ENCODE data around the gene TBCA. TPM values are rescaled to one million over a fixed set of nuclear protein-coding genes. Genes with fewer than 3 reads are reported as not detected.
"Not testable (repeated sequence)": the region's sequence is repeated elsewhere in the genome, so short reads cannot be mapped to it uniquely, and the experiment has no call there.

Gene TBCA
- total RNA-seq, 4 donors from 2014 or later: 128 to 152 (median 146) TPM

DNA sequence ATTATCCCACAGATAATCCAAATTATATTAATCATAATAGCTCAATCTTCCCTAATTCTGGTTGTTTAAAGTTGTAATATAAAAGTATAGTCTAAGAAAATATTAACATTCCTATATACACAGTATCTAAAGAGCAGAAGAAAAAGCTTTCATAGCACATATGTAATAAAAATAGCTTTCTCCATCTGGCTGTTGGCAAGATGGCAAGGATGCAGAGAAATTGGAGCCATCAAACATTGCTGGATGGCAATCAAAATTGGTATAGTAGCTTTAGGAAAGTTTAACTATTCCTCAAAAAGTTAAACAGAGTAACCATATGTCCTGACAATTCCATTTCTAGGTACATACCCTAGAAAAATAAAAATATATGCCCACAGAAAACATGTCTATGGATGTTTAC is 66.8 kb downstream of the TBCA start:
- TF ChIP-seq, protein P1, sequence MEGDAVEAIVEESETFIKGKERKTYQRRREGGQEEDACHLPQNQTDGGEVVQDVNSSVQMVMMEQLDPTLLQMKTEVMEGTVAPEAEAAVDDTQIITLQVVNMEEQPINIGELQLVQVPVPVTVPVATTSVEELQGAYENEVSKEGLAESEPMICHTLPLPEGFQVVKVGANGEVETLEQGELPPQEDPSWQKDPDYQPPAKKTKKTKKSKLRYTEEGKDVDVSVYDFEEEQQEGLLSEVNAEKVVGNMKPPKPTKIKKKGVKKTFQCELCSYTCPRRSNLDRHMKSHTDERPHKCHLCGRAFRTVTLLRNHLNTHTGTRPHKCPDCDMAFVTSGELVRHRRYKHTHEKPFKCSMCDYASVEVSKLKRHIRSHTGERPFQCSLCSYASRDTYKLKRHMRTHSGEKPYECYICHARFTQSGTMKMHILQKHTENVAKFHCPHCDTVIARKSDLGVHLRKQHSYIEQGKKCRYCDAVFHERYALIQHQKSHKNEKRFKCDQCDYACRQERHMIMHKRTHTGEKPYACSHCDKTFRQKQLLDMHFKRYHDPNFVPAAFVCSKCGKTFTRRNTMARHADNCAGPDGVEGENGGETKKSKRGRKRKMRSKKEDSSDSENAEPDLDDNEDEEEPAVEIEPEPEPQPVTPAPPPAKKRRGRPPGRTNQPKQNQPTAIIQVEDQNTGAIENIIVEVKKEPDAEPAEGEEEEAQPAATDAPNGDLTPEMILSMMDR (IDR thresholded peaks at IDR 0.05): no peak
- TF ChIP-seq POLR2A (IDR thresholded peaks at IDR 0.05; ENCODE audit: low read depth) (no peak), POLR2AphosphoS5 (IDR thresholded peaks at IDR 0.05) (no peak), EP300 (IDR thresholded peaks at IDR 0.05) (no peak)
- Histone ChIP-seq H3K4me3 (no peak overlapping the region), H3K36me3 (peaks cover 13 to 38% (median 31%) of the 10 kb centered on the region in 4 donors), H3K4me1 (no peaks in the 10 kb centered on the region), H3K9me3 (no peaks in the 10 kb centered on the region), H3K27ac (replicated peaks in 1 of 4) (no peak overlapping the region), H3K27me3 (no peaks in the 10 kb centered on the region)
- DNase-seq (ENCODE audit: extremely low spot score): no peak
- intact Hi-C loops (cut with DNase I): no loop called here

DNA sequence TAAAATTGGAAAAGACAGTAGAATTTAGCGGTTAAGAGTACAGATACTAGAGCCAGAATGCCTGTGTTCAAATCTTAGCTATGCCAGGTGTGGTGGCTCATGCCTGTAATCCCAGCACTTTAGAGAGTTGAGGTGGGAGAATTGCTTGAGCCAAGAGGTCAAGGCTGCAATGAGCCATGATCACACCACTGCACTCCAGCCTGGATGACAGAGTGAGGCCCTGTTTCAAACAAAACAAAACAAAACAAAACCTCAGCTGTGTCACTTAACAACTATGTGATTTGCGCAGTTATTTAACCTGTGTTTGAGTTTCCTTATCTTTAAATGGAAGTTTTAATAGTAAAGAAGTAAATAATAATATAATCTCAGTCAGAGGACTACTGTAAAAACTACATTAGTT is 68.3 kb downstream of the TBCA start:
- no peaks in the 10 kb centered on the region for H3K4me1 ChIP-seq
- no peak overlapping the region for H3K4me3 ChIP-seq
- H3K27ac ChIP-seq (replicated peaks in 1 of 4): no peak overlapping the region
- TF ChIP-seq, protein P1 (IDR thresholded peaks at IDR 0.05): no peak
- no peak for TF ChIP-seq POLR2AphosphoS5 (IDR thresholded peaks at IDR 0.05)
- no peak for TF ChIP-seq POLR2A (IDR thresholded peaks at IDR 0.05; ENCODE audit: low read depth)
- no peak for TF ChIP-seq EP300 (IDR thresholded peaks at IDR 0.05)
- no peaks in the 10 kb centered on the region for H3K27me3 ChIP-seq
- no peaks in the 10 kb centered on the region for H3K9me3 ChIP-seq
- H3K36me3 ChIP-seq: peaks cover 13 to 53% (median 44%) of the 10 kb centered on the region in 4 donors
- intact Hi-C loops (cut with DNase I): no loop called here
- DNase-seq (ENCODE audit: extremely low spot score): no peak
- WGBS: 94% methylated on average over 2 of the region's 2 CpGs

DNA sequence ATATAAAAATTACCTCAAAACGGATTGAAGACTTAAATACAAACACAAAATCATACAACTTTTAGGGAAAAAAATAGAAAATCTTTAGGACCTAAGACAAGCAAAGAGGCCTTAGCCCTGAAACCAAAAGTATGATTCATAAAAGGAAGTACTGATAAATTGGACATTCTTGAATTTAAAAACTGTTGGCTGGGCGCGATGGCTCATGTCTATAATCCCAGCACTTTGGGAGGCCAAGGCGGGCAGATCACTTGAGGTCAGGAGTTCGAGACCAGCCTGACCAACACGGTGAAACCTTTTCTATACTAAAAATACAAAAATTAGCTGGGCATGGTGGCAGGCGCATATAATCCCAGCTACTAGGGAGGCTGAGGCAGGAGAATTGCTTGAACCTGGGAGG is 76.6 kb downstream of the TBCA start:
- H3K4me3 ChIP-seq; H3K27ac ChIP-seq (replicated peaks in 1 of 4); H3K9me3 ChIP-seq; DNase-seq (ENCODE audit: extremely low spot score); H3K27me3 ChIP-seq; intact Hi-C loops (cut with DNase I); H3K4me1 ChIP-seq: not testable (repeated sequence)
- 88% methylated on average over 7 of the region's 7 CpGs for WGBS
- peaks cover 0 to 41% (median 19%) of the 10 kb centered on the region in 4 donors for H3K36me3 ChIP-seq

DNA sequence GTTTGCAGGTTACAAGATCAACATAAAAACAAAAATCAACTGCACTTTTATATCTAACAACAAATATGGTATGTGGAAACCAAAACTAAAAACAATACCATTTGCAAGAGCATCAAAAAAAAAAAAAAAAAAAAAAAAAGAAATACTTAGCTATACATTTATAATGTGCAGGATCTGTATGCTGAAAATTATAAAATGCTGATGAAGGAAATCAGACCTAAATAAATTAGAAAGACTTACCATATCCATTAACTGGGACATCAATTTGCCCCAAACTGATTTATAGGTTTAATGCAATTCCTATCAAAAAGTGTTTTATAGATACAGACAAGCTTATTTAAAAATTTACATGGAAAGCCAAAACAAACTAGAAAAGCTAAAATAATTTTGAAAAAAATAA is 77.2 kb downstream of the TBCA start:
- H3K27ac ChIP-seq (replicated peaks in 1 of 4): no peak overlapping the region
- intact Hi-C loops (cut with DNase I): no loop called here
- H3K27me3 ChIP-seq: no peaks in the 10 kb centered on the region
- no peak for DNase-seq (ENCODE audit: extremely low spot score)
- H3K4me3 ChIP-seq: no peak overlapping the region
- peaks cover 0 to 4% (median 0%) of the 10 kb centered on the region in 4 donors for H3K9me3 ChIP-seq
- H3K36me3 ChIP-seq: peaks cover 0 to 35% (median 14%) of the 10 kb centered on the region in 4 donors
- TF ChIP-seq POLR2AphosphoS5 (IDR thresholded peaks at IDR 0.05): no peak
- TF ChIP-seq, protein P1 (IDR thresholded peaks at IDR 0.05): no peak
- no peak for TF ChIP-seq EP300 (IDR thresholded peaks at IDR 0.05)
- TF ChIP-seq POLR2A (IDR thresholded peaks at IDR 0.05; ENCODE audit: low read depth): no peak
- peaks cover 0 to 5% (median 1%) of the 10 kb centered on the region in 4 donors for H3K4me1 ChIP-seq

DNA sequence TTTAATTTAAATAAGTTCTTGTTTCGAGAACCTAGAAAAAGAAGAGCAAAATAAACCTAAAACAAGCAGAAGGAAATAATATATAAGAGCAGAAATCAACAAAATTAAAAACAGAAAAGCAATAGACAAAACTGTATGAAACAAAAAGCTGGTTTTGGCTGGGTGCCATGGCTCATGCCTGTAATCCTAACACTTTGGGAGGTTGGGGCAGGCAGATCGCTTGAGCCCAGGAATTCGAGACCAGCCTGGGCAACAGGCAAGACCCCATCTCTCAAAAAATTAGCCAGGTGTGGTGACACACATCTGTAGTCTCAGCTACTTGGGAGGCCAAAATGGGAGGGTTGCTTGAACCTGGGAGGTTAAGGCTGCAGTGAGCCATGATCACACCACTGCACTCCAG is 78.4 kb downstream of the TBCA start:
- WGBS: 93% methylated on average over 3 of the region's 3 CpGs
- Histone ChIP-seq H3K4me1 (peaks cover 0 to 5% (median 1%) of the 10 kb centered on the region in 4 donors), H3K4me3 (no peak overlapping the region), H3K27ac (replicated peaks in 1 of 4) (no peak overlapping the region), H3K36me3 (peaks cover 0 to 25% (median 8%) of the 10 kb centered on the region in 4 donors), H3K9me3 (peaks cover 0 to 4% (median 0%) of the 10 kb centered on the region in 4 donors), H3K27me3 (no peaks in the 10 kb centered on the region)
- no peak for DNase-seq (ENCODE audit: extremely low spot score)
- TF ChIP-seq EP300 (IDR thresholded peaks at IDR 0.05) (no peak), POLR2A (IDR thresholded peaks at IDR 0.05; ENCODE audit: low read depth) (no peak), POLR2AphosphoS5 (IDR thresholded peaks at IDR 0.05) (no peak)
- TF ChIP-seq, protein P1 (IDR thresholded peaks at IDR 0.05): no peak
- intact Hi-C loops (cut with DNase I): no loop called here
